ENCODE data around the gene ZZZ3.
"Not testable (repeated sequence)": the region's sequence is repeated elsewhere in the genome, so short reads cannot be mapped to it uniquely, and the experiment has no call there.

The ZZZ3 gene

GRCh38 chr1:77704736-77705135 lies 22.3 kb upstream of the ZZZ3 start:
- TF ChIP-seq CTCF (IDR thresholded peaks at IDR 0.05), result no peak
- H3K4me3 ChIP-seq, result no peak overlapping the region
- H3K27ac ChIP-seq, result no peak overlapping the region
- DNase-seq (ENCODE audit: low spot score), result no peak

DNA sequence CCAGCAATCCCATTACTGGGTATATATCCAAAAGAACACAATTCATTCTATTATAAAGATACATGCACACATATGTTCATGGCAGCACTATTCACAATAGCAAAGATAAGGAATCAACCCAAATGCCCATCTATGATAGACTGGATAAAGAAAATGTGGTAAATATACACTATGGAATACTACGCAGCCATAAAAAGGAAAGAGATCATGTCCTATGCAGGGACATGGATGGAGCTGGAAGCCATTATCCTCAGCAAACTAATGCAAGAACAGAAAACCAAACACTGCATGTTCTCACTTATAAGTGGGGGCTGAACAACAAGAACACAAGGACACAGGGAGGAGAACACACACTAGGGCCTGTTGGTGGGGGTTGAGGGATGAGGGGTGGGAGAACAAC lies 17.2 kb upstream of the ZZZ3 start:
- DNase-seq (ENCODE audit: low spot score); H3K4me3 ChIP-seq: not testable (repeated sequence)

GRCh38 chr1:77697441-77697840 lies 15.0 kb upstream of the ZZZ3 start:
- TF ChIP-seq CTCF (IDR thresholded peaks at IDR 0.05), result no peak
- H3K4me3 ChIP-seq, result no peak overlapping the region
- H3K27ac ChIP-seq, result no peak overlapping the region
- no peak for DNase-seq (ENCODE audit: low spot score)

More for the DNA sequence above, 17.2 kb upstream of the ZZZ3 start:
- H3K27ac ChIP-seq, result not testable (repeated sequence)

GRCh38 chr1:77688939-77689338 lies 6.5 kb upstream of the ZZZ3 start:
- no peak overlapping the region for H3K4me3 ChIP-seq
- DNase-seq (ENCODE audit: low spot score), result no peak
- H3K27ac ChIP-seq, result no peak overlapping the region
- no peak for TF ChIP-seq CTCF (IDR thresholded peaks at IDR 0.05)

GRCh38 chr1:77687519-77687906 lies 5.1 kb upstream of the ZZZ3 start:
- peak overlapping the region; percentile 45 for H3K4me3 ChIP-seq
- DNase-seq (ENCODE audit: low spot score), result no peak
- no peak for TF ChIP-seq CTCF (IDR thresholded peaks at IDR 0.05)
- H3K27ac ChIP-seq, result no peak overlapping the region

- Histone ChIP-seq H3K27ac (no peak overlapping the region), H3K4me3 (no peak overlapping the region)
- no peak for DNase-seq (ENCODE audit: low spot score)
- TF ChIP-seq CTCF (IDR thresholded peaks at IDR 0.05), result no peak
Observed at GRCh38 chr1:77686796-77687518, 4.5 kb upstream of the ZZZ3 start.

- Histone ChIP-seq H3K27ac (peak overlapping the region; percentile 91 to 95), H3K4me3 (peak overlapping the region; percentile 86)
- peak; percentile 95 for DNase-seq (ENCODE audit: low spot score)
- peak; percentile 91 for TF ChIP-seq CTCF (IDR thresholded peaks at IDR 0.05)
Observed at GRCh38 chr1:77683160-77684148, 996 bp upstream of the ZZZ3 start.

Measured in coronary artery (tissue), 2 donors.